K562 (cell line): Measurements from ENCODE around the gene OPCML. TPM values are rescaled to one million over a fixed set of nuclear protein-coding genes. Genes with fewer than 3 reads are reported as not detected.

ENCODE experiments used
- ATAC-seq: fragments of 200-7000 bp; cut with Tn5 transposase; 3 replicates; pipeline ENCODE4 v1.9.1; 2020; ENCODE audit warnings: moderate library complexity
- BruUV-seq: library from RNA; stranded (reverse); fragments of 400-500 nt; replicated peaks from 2 replicates; lab custom pipeline; 2021; lab: Mats Ljungman, UMichigan
- CTCF ChIA-PET: fragments of 300-600 bp; formaldehyde crosslinking; extraction: SDS; loops from one replicate; lab custom pipeline; 2021; ENCODE audit warnings: low intra/inter-chr PET ratio; lab: Yijun Ruan, JAX
- POLR2A ChIA-PET: fragments of 300-600, 350-650 bp; sonication (Branson Sonifier 250); formaldehyde crosslinking; extraction: SDS; loops from one replicate; lab custom pipeline; 2021; ENCODE audit warnings: antibody characterized with exemption, inconsistent platforms; lab: Yijun Ruan, JAX
- DNase-seq, 4 experiments: peaks; one replicate each; pipeline versions ENCODE4 v3.0.0 to v3.0.0-alpha.2; 2011 to 2018; ENCODE audit warnings: low spot score in 3 of 4, mixed read lengths in 3 of 4; ENCODE audit errors: extremely low read depth in 1 of 4
- FAIRE-seq: peaks from 2 replicates; lab custom pipeline; 2011; peaks lifted over from hg19 to GRCh38; lab: Jason Lieb, UNC
- H2AFZ ChIP-seq: 2 replicates; pipeline ENCODE4 v1.6.0; 2011; ENCODE audit warnings: low read depth, low read length, control low read depth, inconsistent platforms
- H3K27ac ChIP-seq: fragments of 200-600 bp; 3 replicates; pipeline ENCODE4 v1.8.0; 2011; ENCODE audit warnings: low read depth, mild to moderate bottlenecking, control low read depth, inconsistent platforms, low read length, moderate library complexity, mixed read lengths; ENCODE audit errors: extremely low read depth
- H3K27me3 ChIP-seq, 2 experiments: fragments of 300-600 bp in 1 of 2; 2 replicates in 1 of 2; 3 replicates in 1 of 2; pipeline versions ENCODE4 v1.6.0 to v1.8.0; 2011; ENCODE audit warnings: inconsistent platforms in 2 of 2, low read length in 2 of 2, mild to moderate bottlenecking in 1 of 2, mixed read lengths in 1 of 2, moderate library complexity in 1 of 2; ENCODE audit not compliant: control insufficient read depth in 2 of 2, insufficient read depth in 2 of 2
- H3K36me3 ChIP-seq: fragments of 300-600 bp; 3 replicates; pipeline ENCODE4 v1.8.0; 2011; ENCODE audit warnings: mild to moderate bottlenecking, low read length, inconsistent platforms; ENCODE audit not compliant: control insufficient read depth, insufficient read depth
- H3K4me1 ChIP-seq, 2 experiments: fragments of 200-600 bp in 1 of 2; replicated peaks in 1 of 2; 2 replicates in 1 of 2; 3 replicates in 1 of 2; pipeline versions ENCODE4 v1.5.1 to v1.8.0; 2011; ENCODE audit warnings: inconsistent platforms in 2 of 2, low read length in 2 of 2, mild to moderate bottlenecking in 1 of 2, mixed read lengths in 1 of 2, moderate library complexity in 1 of 2; ENCODE audit not compliant: control insufficient read depth in 2 of 2, insufficient read depth in 2 of 2
- H3K4me2 ChIP-seq: 2 replicates; pipeline ENCODE4 v1.6.1; 2011; ENCODE audit warnings: low read length, control low read depth, inconsistent platforms, mixed read lengths; ENCODE audit not compliant: insufficient read depth
- H3K4me3 ChIP-seq: fragments of 200-600 bp; sonication (generic), shearing (Covaris generic); 2 replicates; pipeline ENCODE4 v1.5.1; 2016; ENCODE audit warnings: control low read depth, inconsistent platforms
- H3K79me2 ChIP-seq: fragments of 200-600 bp; 3 replicates; pipeline ENCODE4 v1.8.0; 2011; ENCODE audit warnings: low read length, inconsistent platforms; ENCODE audit not compliant: control insufficient read depth, insufficient read depth
- H3K9ac ChIP-seq, 2 experiments: 2 replicates each; pipeline versions ENCODE4 v1.6.0 to v1.6.1; 2011; ENCODE audit warnings: low read depth in 2 of 2, low read length in 2 of 2, control low read depth in 1 of 2, inconsistent platforms in 1 of 2, mild to moderate bottlenecking in 1 of 2, mixed read lengths in 1 of 2; ENCODE audit not compliant: insufficient read depth in 1 of 2
- H3K9me1 ChIP-seq: one replicate; pipeline ENCODE4 v1.6.0; 2011; ENCODE audit warnings: inconsistent platforms, mild to moderate bottlenecking, low read length, moderate library complexity; ENCODE audit not compliant: control insufficient read depth, insufficient read depth
- H3K9me3 ChIP-seq: replicated peaks from 2 replicates; pipeline ENCODE4 v1.5.1; 2011; ENCODE audit warnings: low read depth, low read length, inconsistent platforms; ENCODE audit not compliant: control insufficient read depth, insufficient read depth
- H4K20me1 ChIP-seq: replicated peaks from 2 replicates; pipeline ENCODE4 v1.6.1; 2011; ENCODE audit warnings: low read length, inconsistent platforms, mixed read lengths; ENCODE audit not compliant: control insufficient read depth, insufficient read depth
- CBX2 ChIP-seq: fragments of 200-600 bp; sonication (generic); IDR thresholded peaks from one replicate; pipeline ENCODE4 v1.6.1; 2012; ENCODE audit warnings: mild to moderate bottlenecking, low read length, inconsistent platforms; ENCODE audit not compliant: insufficient read depth, poor library complexity, severe bottlenecking
- ESRRA ChIP-seq: fragments of 450-650 bp; IDR thresholded peaks from 2 replicates; pipeline ENCODE4 v1.6.1; 2014; ENCODE audit warnings: low read depth, mild to moderate bottlenecking, moderate library complexity, borderline replicate concordance
- HSF4 ChIP-seq: fragments of 250-450 bp; sonication (Bioruptor Pico); IDR thresholded peaks from 2 replicates; pipeline ENCODE4 v2.1.2; 2022; ENCODE audit warnings: mild to moderate bottlenecking, moderate library complexity, borderline replicate concordance
- IRF2 ChIP-seq: sonication (generic); formaldehyde crosslinking; IDR thresholded peaks from 2 replicates; pipeline ENCODE4 v1.8.1; 2022; ENCODE audit warnings: mild to moderate bottlenecking, missing genetic modification reagents
- KAT2B ChIP-seq: IDR thresholded peaks from one replicate; pipeline ENCODE4 v1.6.1; 2012; ENCODE audit warnings: low read depth, mild to moderate bottlenecking, control low read depth, inconsistent platforms, low read length, moderate library complexity
- KLF16 ChIP-seq: IDR thresholded peaks from 2 replicates; pipeline ENCODE4 v1.6.1; 2016; ENCODE audit warnings: antibody characterized with exemption
- MTA2 ChIP-seq: fragments of 450-650 bp; IDR thresholded peaks from 2 replicates; pipeline ENCODE4 v1.6.1; 2016; ENCODE audit warnings: low read depth
- NR3C1 ChIP-seq: sonication (generic); formaldehyde crosslinking; IDR thresholded peaks from 2 replicates; pipeline ENCODE4 v1.8.1; 2022; ENCODE audit warnings: missing genetic modification reagents
- PTTG1 ChIP-seq: fragments of 450-650 bp; IDR thresholded peaks from 2 replicates; pipeline ENCODE4 v1.6.1; 2016; ENCODE audit warnings: low read depth, mild to moderate bottlenecking, missing genetic modification characterization, missing compliant biosample characterization
- SMARCB1 ChIP-seq: IDR thresholded peaks from 2 replicates; pipeline ENCODE4 v1.6.1; 2011; ENCODE audit warnings: improper control_type of control experiment, low read depth; ENCODE audit not compliant: insufficient read length
- SRSF1 ChIP-seq: fragments of 200-400 bp; formaldehyde crosslinking; IDR thresholded peaks from 2 replicates; pipeline ENCODE4 v1.6.1; 2017; ENCODE audit warnings: mild to moderate bottlenecking, low read depth, low read length, moderate library complexity
- TEAD2 ChIP-seq: fragments of 450-650 bp; IDR thresholded peaks from 2 replicates; pipeline ENCODE4 v1.6.1; 2016; ENCODE audit warnings: missing genetic modification characterization, control low read depth, missing compliant biosample characterization
- ZKSCAN8 ChIP-seq: fragments of 200-800 bp; sonication (Bioruptor generic); IDR thresholded peaks from 2 replicates; pipeline ENCODE4 v1.6.1; 2016; ENCODE audit warnings: missing genetic modification characterization, missing compliant biosample characterization
- ZNF699 ChIP-seq: fragments of 250-450 bp; sonication (Bioruptor Pico); IDR thresholded peaks from 2 replicates; pipeline ENCODE4 v1.8.0; 2021; ENCODE audit warnings: mild to moderate bottlenecking, moderate library complexity; ENCODE audit not compliant: insufficient replicate concordance
- ZNF707 ChIP-seq: fragments of 250-450 bp; sonication (Bioruptor Pico); conservative IDR thresholded peaks from 2 replicates; pipeline ENCODE4 v1.8.0; 2022; ENCODE audit warnings: inconsistent platforms, mild to moderate bottlenecking, moderate library complexity
- WGBS: fragments of 100-300 bp; shearing (Covaris generic); methylation state at CpG from one replicate; pipeline ENCODE4 v1.1.6; 2016; ENCODE audit warnings: low coverage, mixed read lengths; ENCODE audit not compliant: insufficient coverage; ENCODE audit errors: missing lambda C conversion rate; 5-methylcytosine and 5-hydroxymethylcytosine counted together
- in situ Hi-C: fragments of 300-500 bp; cut with MboI; formaldehyde crosslinking; loops from 4 replicates; pipeline ENCODE4 v1.15.0; 2018; ENCODE audit warnings: inconsistent platforms, mixed read lengths
- intact Hi-C: fragments of 100-400 bp; cut with micrococcal nuclease; formaldehyde crosslinking; loops from 2 replicates; pipeline ENCODE4 v1.14.2; 2022
- polyA plus RNA-seq, 8 experiments: library from polyadenylated mRNA; depleted of rRNA in 4 of 8; stranded (reverse) in 5 of 8; unstranded in 3 of 8; fragments of >200 nt; fragmentation: Nextera tagmentation in 2 of 8; fragmentation: Illumina TruSeq in 1 of 8; extraction: Ambion mirVana in 2 of 8; extraction: Trizol in 1 of 8; gene quantifications; 2 replicates each; pipeline versions ENCODE4 v1.2.1 to v1.2.3, GENCODE V29; 2011 to 2014; ENCODE audit warnings: inconsistent platforms in 1 of 8, missing spikeins in 1 of 8
- total RNA-seq, 7 experiments: library from RNA; depleted of rRNA in 6 of 7; stranded (reverse); fragments of >200 nt in 6 of 7; fragmentation: Illumina TruSeq in 2 of 7; extraction: Trizol in 2 of 7; gene quantifications; 2 replicates each; pipeline versions ENCODE4 v1.2.1 to v1.2.3, GENCODE V29; 2011 to 2021; ENCODE audit warnings: low replicate concordance in 1 of 7
- TF ChIP-seq, protein P1 (sequence below): fragments of 150-350 bp; conservative IDR thresholded peaks from 2 replicates; pipeline ENCODE4 v1.6.1; 2014; ENCODE audit warnings: low read length
- TF ChIP-seq, protein P2 (sequence below): fragments of 250-450 bp; sonication (Bioruptor Pico); IDR thresholded peaks from 2 replicates; pipeline ENCODE4 v1.8.0; 2022; ENCODE audit warnings: inconsistent platforms, mild to moderate bottlenecking, moderate library complexity, borderline replicate concordance

The OPCML gene
- total and polyA plus RNA-seq, 9 of the 15 experiments (the other 6 are each of a cell fraction or from before 2014, with no cell fraction given): not detected

DNA sequence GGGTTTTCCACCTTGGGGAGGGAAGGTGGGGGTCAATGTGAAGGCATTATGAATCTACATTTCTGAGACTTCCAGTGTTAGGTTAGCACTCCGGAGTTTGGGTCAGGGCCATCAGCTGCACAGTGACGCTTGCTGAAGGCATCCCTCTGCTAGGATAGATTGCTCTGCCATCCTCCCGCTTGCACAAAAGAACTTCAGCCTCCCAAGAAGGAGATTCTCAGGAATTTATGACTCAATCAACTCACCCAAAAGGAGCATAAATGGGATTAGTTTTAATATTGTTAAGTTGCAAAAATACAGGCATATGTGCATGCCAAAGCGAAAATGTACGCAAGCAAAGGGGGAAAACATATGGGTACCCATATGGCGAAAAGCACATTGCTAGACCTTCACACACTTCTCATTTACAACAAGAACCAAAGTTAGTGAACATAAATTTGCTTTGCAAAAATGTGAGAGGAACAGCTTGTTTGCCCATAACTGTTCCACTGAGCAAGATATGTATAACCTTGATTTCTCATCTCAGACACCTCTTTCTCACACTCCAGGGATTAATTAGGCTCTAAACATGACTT lies 1013.0 kb downstream of the OPCML start (continued):
- TF ChIP-seq, protein P1, sequence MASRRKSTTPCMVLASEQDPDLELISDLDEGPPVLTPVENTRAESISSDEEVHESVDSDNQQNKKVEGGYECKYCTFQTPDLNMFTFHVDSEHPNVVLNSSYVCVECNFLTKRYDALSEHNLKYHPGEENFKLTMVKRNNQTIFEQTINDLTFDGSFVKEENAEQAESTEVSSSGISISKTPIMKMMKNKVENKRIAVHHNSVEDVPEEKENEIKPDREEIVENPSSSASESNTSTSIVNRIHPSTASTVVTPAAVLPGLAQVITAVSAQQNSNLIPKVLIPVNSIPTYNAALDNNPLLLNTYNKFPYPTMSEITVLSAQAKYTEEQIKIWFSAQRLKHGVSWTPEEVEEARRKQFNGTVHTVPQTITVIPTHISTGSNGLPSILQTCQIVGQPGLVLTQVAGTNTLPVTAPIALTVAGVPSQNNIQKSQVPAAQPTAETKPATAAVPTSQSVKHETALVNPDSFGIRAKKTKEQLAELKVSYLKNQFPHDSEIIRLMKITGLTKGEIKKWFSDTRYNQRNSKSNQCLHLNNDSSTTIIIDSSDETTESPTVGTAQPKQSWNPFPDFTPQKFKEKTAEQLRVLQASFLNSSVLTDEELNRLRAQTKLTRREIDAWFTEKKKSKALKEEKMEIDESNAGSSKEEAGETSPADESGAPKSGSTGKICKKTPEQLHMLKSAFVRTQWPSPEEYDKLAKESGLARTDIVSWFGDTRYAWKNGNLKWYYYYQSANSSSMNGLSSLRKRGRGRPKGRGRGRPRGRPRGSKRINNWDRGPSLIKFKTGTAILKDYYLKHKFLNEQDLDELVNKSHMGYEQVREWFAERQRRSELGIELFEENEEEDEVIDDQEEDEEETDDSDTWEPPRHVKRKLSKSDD: no peak
- no peak for TF ChIP-seq KAT2B
- TF ChIP-seq ESRRA: no peak
- no peak for TF ChIP-seq TEAD2 (tag)
- no peak for TF ChIP-seq ZNF699
- TF ChIP-seq NR3C1 (CRISPR knock-in tag): no peak

DNA sequence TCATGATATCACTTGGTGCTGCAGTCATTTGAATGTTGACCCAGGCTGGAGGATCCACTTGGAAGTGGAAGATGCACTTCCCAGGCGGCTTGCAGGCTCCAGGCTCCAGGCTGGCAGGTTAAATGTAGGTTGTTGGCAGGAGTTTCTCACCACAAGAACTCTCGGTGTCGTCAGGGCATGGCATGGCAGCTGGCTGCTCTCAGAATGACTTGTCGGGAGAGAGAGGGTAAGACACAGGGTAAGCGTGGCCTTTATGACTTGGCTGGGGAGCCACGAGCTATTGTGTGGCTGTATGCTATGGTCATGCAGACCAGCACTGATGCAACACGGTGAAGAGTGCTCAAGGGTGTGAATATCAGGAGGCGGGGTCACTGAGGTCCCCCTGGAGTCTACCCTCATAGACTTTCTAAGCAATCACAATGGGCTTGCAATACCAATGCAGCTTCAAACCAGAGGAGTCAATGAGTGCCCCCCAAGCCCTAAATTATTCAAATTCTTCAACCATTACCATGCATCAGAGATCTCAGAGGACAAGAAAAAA lies 1027.7 kb downstream of the OPCML start:
- DNase-seq (no peak), FAIRE-seq (no peak), ATAC-seq (no peak)
- no peak overlapping the region for H2AFZ ChIP-seq
- no TSS peak for BruUV-seq
- ChIA-PET CTCF (no interaction called here), POLR2A (no interaction called here)
- no peaks in the 10 kb centered on the region for H3K9me1 ChIP-seq
- in situ Hi-C loops (no loop called here), intact Hi-C loops (no loop called here)
- no peaks in the 10 kb centered on the region for H3K79me2 ChIP-seq
- no peaks in the 10 kb centered on the region for H3K4me1 ChIP-seq
- H3K9ac ChIP-seq: no peak overlapping the region
- no peak overlapping the region for H3K4me3 ChIP-seq
- no peak overlapping the region for H3K27ac ChIP-seq
- H3K4me2 ChIP-seq: no peak overlapping the region
- 0% methylated on average over 8 of the region's 8 CpGs for WGBS
- no peaks in the 10 kb centered on the region for H3K27me3 ChIP-seq
- H4K20me1 ChIP-seq: no peaks in the 10 kb centered on the region
- H3K36me3 ChIP-seq: no peaks in the 10 kb centered on the region
- H3K9me3 ChIP-seq: no peaks in the 10 kb centered on the region; the same call in 1 of the 2 replicates
- TF ChIP-seq KLF16 (no peak), SMARCB1 (no peak), CBX2 (no peak), ESRRA (no peak), SRSF1 (no peak), HSF4 (no peak), PTTG1 (tag) (no peak), MTA2 (no peak), ZNF707 (CRISPR knock-in tag) (no peak), ZKSCAN8 (CRISPR knock-in tag) (no peak), IRF2 (CRISPR knock-in tag) (no peak)
- TF ChIP-seq, protein P2, sequence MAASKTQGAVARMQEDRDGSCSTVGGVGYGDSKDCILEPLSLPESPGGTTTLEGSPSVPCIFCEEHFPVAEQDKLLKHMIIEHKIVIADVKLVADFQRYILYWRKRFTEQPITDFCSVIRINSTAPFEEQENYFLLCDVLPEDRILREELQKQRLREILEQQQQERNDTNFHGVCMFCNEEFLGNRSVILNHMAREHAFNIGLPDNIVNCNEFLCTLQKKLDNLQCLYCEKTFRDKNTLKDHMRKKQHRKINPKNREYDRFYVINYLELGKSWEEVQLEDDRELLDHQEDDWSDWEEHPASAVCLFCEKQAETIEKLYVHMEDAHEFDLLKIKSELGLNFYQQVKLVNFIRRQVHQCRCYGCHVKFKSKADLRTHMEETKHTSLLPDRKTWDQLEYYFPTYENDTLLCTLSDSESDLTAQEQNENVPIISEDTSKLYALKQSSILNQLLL (CRISPR knock-in tag): no peak
